ENCODE data around the gene TEX12. TPM values are rescaled to one million over a fixed set of nuclear protein-coding genes. Genes with fewer than 3 reads are reported as not detected.

Gene TEX12, protein sequence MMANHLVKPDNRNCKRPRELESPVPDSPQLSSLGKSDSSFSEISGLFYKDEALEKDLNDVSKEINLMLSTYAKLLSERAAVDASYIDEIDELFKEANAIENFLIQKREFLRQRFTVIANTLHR
- total RNA-seq = not detected in 2 replicates

DNA sequence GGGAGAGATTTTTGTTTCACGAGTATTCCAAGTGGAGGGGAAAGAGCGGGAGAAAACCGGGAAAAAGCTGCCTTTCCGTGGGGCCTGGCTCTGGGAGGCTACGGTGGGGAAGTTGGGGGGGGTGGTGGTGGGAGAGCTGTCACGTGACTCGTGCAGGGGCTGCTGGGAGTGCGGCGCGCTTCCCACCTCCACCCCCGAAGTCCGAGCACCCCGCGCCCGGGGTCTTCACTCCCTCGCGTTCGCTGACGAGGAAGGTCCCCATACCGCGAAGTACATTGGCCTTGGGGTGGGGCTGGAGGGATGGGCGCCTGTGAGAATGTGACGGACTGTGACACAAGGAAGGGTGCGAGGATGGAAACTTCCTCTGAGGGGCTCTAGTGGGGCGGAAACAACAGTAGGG, at the start of gene TEX12:
TSS of gene TEX12 (plus strand) at position 228 of the 400 bp plus-strand sequence. CDS start 1,897 bp downstream, outside the sequence.
- TF ChIP-seq, protein P1, sequence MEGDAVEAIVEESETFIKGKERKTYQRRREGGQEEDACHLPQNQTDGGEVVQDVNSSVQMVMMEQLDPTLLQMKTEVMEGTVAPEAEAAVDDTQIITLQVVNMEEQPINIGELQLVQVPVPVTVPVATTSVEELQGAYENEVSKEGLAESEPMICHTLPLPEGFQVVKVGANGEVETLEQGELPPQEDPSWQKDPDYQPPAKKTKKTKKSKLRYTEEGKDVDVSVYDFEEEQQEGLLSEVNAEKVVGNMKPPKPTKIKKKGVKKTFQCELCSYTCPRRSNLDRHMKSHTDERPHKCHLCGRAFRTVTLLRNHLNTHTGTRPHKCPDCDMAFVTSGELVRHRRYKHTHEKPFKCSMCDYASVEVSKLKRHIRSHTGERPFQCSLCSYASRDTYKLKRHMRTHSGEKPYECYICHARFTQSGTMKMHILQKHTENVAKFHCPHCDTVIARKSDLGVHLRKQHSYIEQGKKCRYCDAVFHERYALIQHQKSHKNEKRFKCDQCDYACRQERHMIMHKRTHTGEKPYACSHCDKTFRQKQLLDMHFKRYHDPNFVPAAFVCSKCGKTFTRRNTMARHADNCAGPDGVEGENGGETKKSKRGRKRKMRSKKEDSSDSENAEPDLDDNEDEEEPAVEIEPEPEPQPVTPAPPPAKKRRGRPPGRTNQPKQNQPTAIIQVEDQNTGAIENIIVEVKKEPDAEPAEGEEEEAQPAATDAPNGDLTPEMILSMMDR (IDR thresholded peaks at IDR 0.05) = no peak
- H3K36me3 Mint-ChIP-seq (ENCODE audit: low read depth) = no peaks in the 10 kb centered on the region
- no peak for ATAC-seq (ENCODE audit: low read depth)
- no peak for DNase-seq
- H3K9me3 Mint-ChIP-seq = no peaks in the 10 kb centered on the region
- POLR2A ChIA-PET = no interaction called here
- peaks cover 20% of the 10 kb centered on the region for H3K27me3 Mint-ChIP-seq
- H3K4me3 Mint-ChIP-seq = no peak within 1 kb of the TSS
- peaks cover 8% of the 10 kb centered on the region for H3K4me1 Mint-ChIP-seq
- intact Hi-C loops (cut with micrococcal nuclease) = no loop called here
- CTCF ChIA-PET = interaction anchor here (1.0 kb wide), 1 partner anchor 115 kb away, joined by 3 read pairs; no protein-coding TSS in a partner anchor
- no peak within 1 kb of the TSS for H3K27ac Mint-ChIP-seq

DNA sequence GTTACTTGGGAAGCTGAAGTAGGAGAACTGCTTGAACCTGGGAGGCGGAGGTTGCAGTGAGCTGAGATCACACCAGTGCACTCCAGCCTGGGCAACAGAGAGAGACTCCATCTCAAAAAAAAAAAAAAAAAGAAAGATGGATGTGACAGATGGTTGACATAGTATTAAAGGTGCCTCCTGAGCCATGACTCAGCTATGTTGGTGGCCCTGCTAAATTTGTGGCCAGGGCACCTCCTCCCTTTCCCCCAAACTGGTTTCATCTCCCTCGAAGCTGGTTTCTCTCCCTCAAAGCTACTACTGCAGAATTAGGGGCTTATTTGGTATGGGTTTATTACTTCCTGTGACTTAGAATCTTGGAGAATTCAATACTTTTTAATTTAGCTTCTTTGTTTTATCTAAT, 49.0 kb upstream of the TEX12 start:
- Mint-ChIP-seq H3K27ac (no peak overlapping the region), H3K4me3 (no peak overlapping the region), H3K27me3 (no peaks in the 10 kb centered on the region), H3K9me3 (no peaks in the 10 kb centered on the region), H3K4me1 (peaks cover 8% of the 10 kb centered on the region), H3K36me3 (ENCODE audit: low read depth) (peaks cover 2% of the 10 kb centered on the region)
- DNase-seq (no peak), ATAC-seq (ENCODE audit: low read depth) (no peak)
- intact Hi-C loops (cut with micrococcal nuclease) = no loop called here
- POLR2A ChIA-PET = no interaction called here
- CTCF ChIA-PET = no interaction called here
- TF ChIP-seq, protein P1 (IDR thresholded peaks at IDR 0.05) = no peak

DNA sequence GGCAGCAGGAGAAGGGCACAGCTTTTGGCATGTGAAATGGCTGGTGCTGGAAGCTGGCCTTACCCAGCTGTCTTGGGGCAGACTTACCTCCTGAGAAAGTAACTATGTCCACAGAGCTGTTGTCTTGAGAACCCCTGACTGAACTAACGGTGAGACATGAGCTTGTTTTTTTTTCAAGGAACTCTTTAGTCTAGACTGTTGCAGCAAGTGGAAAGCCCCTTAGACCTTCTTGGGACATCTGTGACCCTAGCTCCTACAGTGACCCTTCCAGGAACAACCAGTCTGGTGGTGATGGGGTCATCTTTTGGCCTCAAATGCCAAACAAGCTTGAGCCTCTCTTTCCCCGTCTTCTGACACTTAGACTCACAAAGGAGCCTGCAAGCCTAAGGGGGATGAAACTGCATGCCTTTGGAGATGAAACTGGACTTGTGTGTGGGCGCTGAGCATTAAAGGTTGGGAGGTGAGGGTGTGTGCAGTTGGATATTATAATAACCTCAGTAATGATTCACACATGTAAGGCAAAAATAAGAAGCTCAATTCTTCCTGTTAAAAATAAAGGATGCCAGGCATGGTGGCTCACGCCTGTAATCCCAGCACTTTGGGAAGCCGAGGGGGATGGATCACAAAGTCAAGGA, 45.1 kb upstream of the TEX12 start:
- Mint-ChIP-seq H3K36me3 (ENCODE audit: low read depth) (peaks cover 2% of the 10 kb centered on the region), H3K9me3 (no peaks in the 10 kb centered on the region), H3K27me3 (no peaks in the 10 kb centered on the region), H3K27ac (no peak overlapping the region), H3K4me3 (no peak overlapping the region), H3K4me1 (peaks cover 7% of the 10 kb centered on the region)
- CTCF ChIA-PET = interaction anchor here (1.0 kb wide), 1 partner anchor 158 kb away, joined by 3 read pairs; no protein-coding TSS in a partner anchor
- intact Hi-C loops (cut with micrococcal nuclease) = no loop called here
- POLR2A ChIA-PET = no interaction called here
- DNase-seq = no peak
- TF ChIP-seq, protein P1 (IDR thresholded peaks at IDR 0.05) = no peak
- no peak for ATAC-seq (ENCODE audit: low read depth)

DNA sequence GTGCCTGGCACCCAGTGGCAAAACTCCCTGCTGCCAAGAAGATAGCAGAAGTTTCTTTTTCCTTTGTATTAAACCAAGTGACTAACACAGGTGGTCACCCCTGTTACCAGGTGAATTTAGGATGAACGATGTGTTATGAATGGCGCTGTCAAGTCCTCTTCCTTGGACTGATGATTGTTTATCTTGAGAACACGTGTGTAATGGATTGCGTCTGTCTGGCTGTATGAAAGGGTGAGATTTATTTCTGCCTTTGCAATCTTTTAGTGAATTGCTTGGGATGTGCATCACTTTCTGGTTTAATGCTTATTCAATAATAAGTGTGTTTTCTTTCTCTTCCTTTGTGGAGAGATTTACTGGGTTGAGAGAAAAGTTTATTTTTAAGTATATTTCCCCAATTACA, 44.0 kb upstream of the TEX12 start:
- no peaks in the 10 kb centered on the region for H3K9me3 Mint-ChIP-seq
- no peak overlapping the region for H3K4me3 Mint-ChIP-seq
- H3K4me1 Mint-ChIP-seq = peaks cover 7% of the 10 kb centered on the region
- intact Hi-C loops (cut with micrococcal nuclease) = no loop called here
- no peaks in the 10 kb centered on the region for H3K27me3 Mint-ChIP-seq
- CTCF ChIA-PET = no interaction called here
- TF ChIP-seq, protein P1 (IDR thresholded peaks at IDR 0.05) = no peak
- POLR2A ChIA-PET = no interaction called here
- H3K36me3 Mint-ChIP-seq (ENCODE audit: low read depth) = peaks cover 2% of the 10 kb centered on the region
- no peak overlapping the region for H3K27ac Mint-ChIP-seq
- ATAC-seq (ENCODE audit: low read depth) (no peak), DNase-seq (no peak)

DNA sequence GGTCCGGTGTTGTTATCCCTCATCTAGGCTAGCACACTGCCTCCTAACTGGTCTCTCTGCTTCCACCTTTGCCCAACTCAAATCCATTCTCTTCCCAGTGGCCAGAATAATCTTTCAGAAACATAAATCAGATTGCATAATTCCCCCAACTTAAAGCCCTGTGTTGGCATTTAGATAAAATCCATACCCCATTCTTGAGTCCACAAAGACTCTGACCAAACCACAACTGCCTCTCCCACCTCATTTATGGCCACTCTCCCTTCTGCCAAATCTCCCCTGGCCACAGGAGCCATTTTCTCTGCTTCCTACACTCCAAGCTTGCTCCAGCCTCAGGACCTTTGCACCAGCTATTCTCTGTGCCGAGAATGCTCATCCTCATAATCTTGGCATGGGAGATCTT, 40.1 kb upstream of the TEX12 start:
- Mint-ChIP-seq H3K4me3 (no peak overlapping the region), H3K4me1 (no peaks in the 10 kb centered on the region), H3K27me3 (no peaks in the 10 kb centered on the region), H3K36me3 (ENCODE audit: low read depth) (peaks cover 2% of the 10 kb centered on the region), H3K27ac (no peak overlapping the region), H3K9me3 (no peaks in the 10 kb centered on the region)
- DNase-seq (no peak), ATAC-seq (ENCODE audit: low read depth) (no peak)
- intact Hi-C loops (cut with micrococcal nuclease) = no loop called here
- ChIA-PET POLR2A (no interaction called here), CTCF (no interaction called here)
- TF ChIP-seq, protein P1 (IDR thresholded peaks at IDR 0.05) = no peak

Measured in activated B cell treated with CpG ODN at 0.5 μM for 24 hours (primary cell).